Measurements from ENCODE around the gene LMNA. TPM values are rescaled to one million over a fixed set of nuclear protein-coding genes. Genes with fewer than 3 reads are reported as not detected.

LMNA gene
- total and polyA plus RNA-seq, 9 donors = 50.1 to 609 (median 360) TPM

- H3K27ac ChIP-seq = no peak overlapping the region
- H3K4me3 ChIP-seq = no peak overlapping the region
- TF ChIP-seq EP300 (IDR thresholded peaks at IDR 0.05) (no peak), POLR2A (IDR thresholded peaks at IDR 0.05) (no peak), CTCF (IDR thresholded peaks at IDR 0.05) (no peak)
- H3K4me1 ChIP-seq (ENCODE audit: insufficient read depth) = peaks cover 5% of the 10 kb centered on the region
- no peaks in the 10 kb centered on the region for H3K27me3 ChIP-seq
- H3K9me3 ChIP-seq = no peaks in the 10 kb centered on the region
- peaks cover 2% of the 10 kb centered on the region for H3K36me3 ChIP-seq
- WGBS, 3 donors = 84 to 88% (median 85%) methylated on average over 17 to 18 of the region's 18 CpGs
- intact Hi-C loops (cut with DNase I) = no loop called here
- DNase-seq = peak in 1 of 5 donors; percentile 33
Observed at GRCh38 chr1:156134716-156135435, 20.4 kb downstream of the LMNA start.

- Histone ChIP-seq H3K4me1 (ENCODE audit: insufficient read depth) (peaks cover 2% of the 10 kb centered on the region), H3K27ac (no peak overlapping the region), H3K4me3 (no peak overlapping the region), H3K9me3 (no peaks in the 10 kb centered on the region), H3K36me3 (peaks cover 2% of the 10 kb centered on the region), H3K27me3 (no peaks in the 10 kb centered on the region)
- no peak for TF ChIP-seq POLR2A (IDR thresholded peaks at IDR 0.05)
- DNase-seq = no peak
- intact Hi-C loops (cut with DNase I) = loop anchor here in 1 of 4 donors (2.0 kb wide), 1 partner anchor 45 kb away; no protein-coding TSS in a partner anchor
- WGBS, 3 donors = 86 to 88% (median 87%) methylated on average over 34 of the region's 34 CpGs
Observed at GRCh38 chr1:156135930-156136871, 21.7 kb downstream of the LMNA start.

- Histone ChIP-seq H3K4me3 (no peak overlapping the region), H3K4me1 (ENCODE audit: insufficient read depth) (peaks cover 3% of the 10 kb centered on the region), H3K9me3 (no peaks in the 10 kb centered on the region), H3K27me3 (no peaks in the 10 kb centered on the region), H3K27ac (no peak overlapping the region), H3K36me3 (peaks cover 2% of the 10 kb centered on the region)
- no peak for DNase-seq
- 70 to 78% (median 76%) methylated on average over 12 of the region's 12 CpGs for WGBS, 3 donors
- intact Hi-C loops (cut with DNase I) = loop anchor here in 1 of 4 donors (2.0 kb wide), 1 partner anchor 46 kb away; no protein-coding TSS in a partner anchor
- no peak for TF ChIP-seq POLR2A (IDR thresholded peaks at IDR 0.05)
- no peak for TF ChIP-seq EP300 (IDR thresholded peaks at IDR 0.05)
- TF ChIP-seq CTCF (IDR thresholded peaks at IDR 0.05) = no peak
Observed at GRCh38 chr1:156136970-156137483, 22.5 kb downstream of the LMNA start.

- Histone ChIP-seq H3K4me3 (no peak overlapping the region), H3K36me3 (peaks cover 2% of the 10 kb centered on the region), H3K27me3 (no peaks in the 10 kb centered on the region), H3K4me1 (ENCODE audit: insufficient read depth) (peaks cover 3% of the 10 kb centered on the region), H3K9me3 (no peaks in the 10 kb centered on the region), H3K27ac (no peak overlapping the region)
- 83 to 88% (median 85%) methylated on average over 21 to 22 of the region's 22 CpGs for WGBS, 3 donors
- TF ChIP-seq EP300 (IDR thresholded peaks at IDR 0.05) (no peak), CTCF (IDR thresholded peaks at IDR 0.05) (no peak), POLR2A (IDR thresholded peaks at IDR 0.05) (no peak)
- DNase-seq = no peak
- intact Hi-C loops (cut with DNase I) = loop anchor here in 1 of 4 donors (2.0 kb wide), 1 partner anchor 48 kb away; no protein-coding TSS in a partner anchor
Observed at GRCh38 chr1:156138458-156138867, 24.0 kb downstream of the LMNA start.

Data from ovary (tissue), 9 donors.